GM18511 (cell line): ENCODE data around the gene LDB2.

Source experiments
- ATAC-seq: cut with Tn5 transposase; IDR thresholded peaks from one replicate; pipeline ENCODE4 v1.9.1; 2021; ENCODE audit warnings: mild to moderate bottlenecking, moderate library complexity; ENCODE audit not compliant: unreplicated experiment

LDB2 gene

GRCh38 chr4:16608611-16609125 lies 289.8 kb downstream of the LDB2 start:
- ATAC-seq: no peak

- no peak for ATAC-seq
These were observed 290.3 kb downstream of the LDB2 start for GRCh38 chr4:16608123-16608522.

- no peak for ATAC-seq
These were observed 291.0 kb downstream of the LDB2 start for GRCh38 chr4:16607241-16608066.

GRCh38 chr4:16606691-16607090 lies 291.8 kb downstream of the LDB2 start:
- no peak for ATAC-seq

- ATAC-seq: no peak
These were observed 295.3 kb downstream of the LDB2 start for GRCh38 chr4:16603178-16603577.

- no peak for ATAC-seq
These were observed 299.7 kb downstream of the LDB2 start for GRCh38 chr4:16598597-16599206.

- ATAC-seq: no peak
These were observed 300.4 kb downstream of the LDB2 start for GRCh38 chr4:16597845-16598596.

GRCh38 chr4:16597443-16597842 lies 301.0 kb downstream of the LDB2 start:
- no peak for ATAC-seq

GRCh38 chr4:16596267-16596666 lies 302.2 kb downstream of the LDB2 start:
- no peak for ATAC-seq

GRCh38 chr4:16594128-16594527 lies 304.3 kb downstream of the LDB2 start:
- ATAC-seq: no peak

- ATAC-seq: no peak
These were observed 305.1 kb downstream of the LDB2 start for GRCh38 chr4:16593386-16593785.

- no peak for ATAC-seq
These were observed 307.1 kb downstream of the LDB2 start for GRCh38 chr4:16591272-16591826.

- ATAC-seq: no peak
These were observed 307.6 kb downstream of the LDB2 start for GRCh38 chr4:16590797-16591196.

- no peak for ATAC-seq
These were observed 309.8 kb downstream of the LDB2 start for GRCh38 chr4:16588651-16589050.

GRCh38 chr4:16588149-16588548 lies 310.3 kb downstream of the LDB2 start:
- no peak for ATAC-seq

- no peak for ATAC-seq
These were observed 313.4 kb downstream of the LDB2 start for GRCh38 chr4:16585053-16585452.

- ATAC-seq: no peak
These were observed 314.7 kb downstream of the LDB2 start for GRCh38 chr4:16583764-16584163.

- ATAC-seq: no peak
These were observed 315.9 kb downstream of the LDB2 start for GRCh38 chr4:16582526-16582925.

- ATAC-seq: no peak
These were observed 316.4 kb downstream of the LDB2 start for GRCh38 chr4:16582036-16582435.

- ATAC-seq: no peak
These were observed 317.3 kb downstream of the LDB2 start for GRCh38 chr4:16581117-16581516.

- ATAC-seq: no peak
These were observed 317.9 kb downstream of the LDB2 start for GRCh38 chr4:16580514-16580913.
